Stimulated activated CD8-positive, alpha-beta memory T cell treated with anti-CD3 and anti-CD28 coated beads, Interleukin-15, amount 100 ng/mL, for 48 hours (primary cell): ENCODE measurements around the gene SLC10A7.

ENCODE experiments used
- DNase-seq, 2 donors: peaks; one replicate each; pipeline ENCODE4 v3.0.0-alpha.2; 2020; ENCODE audit warnings: low read depth in 2 of 2

Gene SLC10A7

GRCh38 chr4:146494143-146494542 lies 27.6 kb downstream of the SLC10A7 start:
- DNase-seq, result no peak

- no peak for DNase-seq
Observed at GRCh38 chr4:146490106-146490505, 31.6 kb downstream of the SLC10A7 start.

GRCh38 chr4:146488495-146489174 lies 33.1 kb downstream of the SLC10A7 start:
- no peak for DNase-seq

GRCh38 chr4:146486565-146486964 lies 35.2 kb downstream of the SLC10A7 start:
- no peak for DNase-seq

GRCh38 chr4:146485968-146486367 lies 35.8 kb downstream of the SLC10A7 start:
- DNase-seq, result no peak

GRCh38 chr4:146482788-146483187 lies 39.0 kb downstream of the SLC10A7 start:
- DNase-seq, result no peak

- no peak for DNase-seq
Observed at GRCh38 chr4:146481246-146481645, 40.5 kb downstream of the SLC10A7 start.

GRCh38 chr4:146478009-146478408 lies 43.7 kb downstream of the SLC10A7 start:
- no peak for DNase-seq

- DNase-seq, result no peak
Observed at GRCh38 chr4:146477054-146477453, 44.7 kb downstream of the SLC10A7 start.

- DNase-seq, result no peak
Observed at GRCh38 chr4:146472404-146472803, 49.3 kb downstream of the SLC10A7 start.

- no peak for DNase-seq
Observed at GRCh38 chr4:146470604-146471003, 51.1 kb downstream of the SLC10A7 start.

GRCh38 chr4:146469022-146469421 lies 52.7 kb downstream of the SLC10A7 start:
- DNase-seq, result no peak

GRCh38 chr4:146465628-146466027 lies 56.1 kb downstream of the SLC10A7 start:
- DNase-seq, result no peak

GRCh38 chr4:146462251-146462650 lies 59.5 kb downstream of the SLC10A7 start:
- no peak for DNase-seq

- no peak for DNase-seq
Observed at GRCh38 chr4:146458594-146458993, 63.1 kb downstream of the SLC10A7 start.

GRCh38 chr4:146456681-146457080 lies 65.1 kb downstream of the SLC10A7 start:
- no peak for DNase-seq

GRCh38 chr4:146453181-146453807 lies 68.4 kb downstream of the SLC10A7 start:
- no peak for DNase-seq

- no peak for DNase-seq
Observed at GRCh38 chr4:146450524-146450923, 71.2 kb downstream of the SLC10A7 start.

- DNase-seq, result no peak
Observed at GRCh38 chr4:146446555-146446954, 75.2 kb downstream of the SLC10A7 start.

GRCh38 chr4:146445198-146446150 lies 76.3 kb downstream of the SLC10A7 start:
- no peak for DNase-seq

GRCh38 chr4:146443525-146443924 lies 78.2 kb downstream of the SLC10A7 start:
- DNase-seq, result no peak

GRCh38 chr4:146442801-146443200 lies 78.9 kb downstream of the SLC10A7 start:
- DNase-seq, result no peak
